Thyroid gland (tissue), 4 donors: Measurements from ENCODE around the gene UBE2Q2. TPM values are rescaled to one million over a fixed set of nuclear protein-coding genes. Genes with fewer than 3 reads are reported as not detected.
"Not testable (repeated sequence)": the region's sequence is repeated elsewhere in the genome, so short reads cannot be mapped to it uniquely, and the experiment has no call there.

ENCODE experiments used
- DNase-seq, 2 donors: peaks; one replicate each; pipeline ENCODE4 v3.0.0-alpha.2; 2019
- H3K27ac ChIP-seq, 3 donors: fragments of 200-600 bp; sonication (generic); 1 replicate in 2 of 3; 2 replicates in 1 of 3; pipeline ENCODE4 v1.5.1; 2016 to 2019; ENCODE audit warnings: mild to moderate bottlenecking in 1 of 3, moderate library complexity in 1 of 3
- H3K27me3 ChIP-seq: fragments of 200-600 bp; sonication (generic); one replicate; pipeline ENCODE4 v1.5.1; 2019
- H3K36me3 ChIP-seq, 2 donors: fragments of 200-600 bp; sonication (generic); one replicate each; pipeline ENCODE4 v1.5.1; 2016 to 2019
- H3K4me1 ChIP-seq, 2 donors: fragments of 200-600 bp; sonication (generic); one replicate each; pipeline ENCODE4 v1.5.1; 2017 to 2019
- H3K4me3 ChIP-seq, 3 donors: fragments of 200-600 bp; sonication (generic); replicated peaks in 1 of 3; 1 replicate in 2 of 3; 2 replicates in 1 of 3; pipeline ENCODE4 v1.5.1; 2016; ENCODE audit warnings: mild to moderate bottlenecking in 1 of 3
- H3K9me3 ChIP-seq: fragments of 200-600 bp; sonication (generic); one replicate; pipeline ENCODE4 v1.5.1; 2017
- CTCF ChIP-seq, 6 experiments: fragments of 200-600 bp in 3 of 6; fragments of 450-650 bp in 3 of 6; sonication (generic) in 3 of 6; IDR thresholded peaks; one replicate each; pipeline ENCODE4 v1.5.1; 2016 to 2019; ENCODE audit warnings: antibody characterized with exemption in 6 of 6, mild to moderate bottlenecking in 2 of 6, inconsistent platforms in 1 of 6, moderate library complexity in 1 of 6
- POLR2A ChIP-seq, 2 donors: fragments of 450-650 bp; IDR thresholded peaks; one replicate each; pipeline ENCODE4 v1.6.1; 2017; ENCODE audit warnings: antibody characterized with exemption in 2 of 2, mild to moderate bottlenecking in 2 of 2, moderate library complexity in 1 of 2
- WGBS, 2 donors: methylation state at CpG; one replicate each; pipeline ENCODE4 v1.1.5; 2017; 5-methylcytosine and 5-hydroxymethylcytosine counted together
- intact Hi-C: fragments of 100-400 bp; cut with DNase I; formaldehyde crosslinking; loops from one replicate; pipeline ENCODE4 v1.15.1; 2023
- total RNA-seq, 4 donors: library from RNA; depleted of rRNA; stranded (reverse); fragments of >200 nt; gene quantifications; one replicate each; pipeline ENCODE4 v1.2.3, GENCODE V29; 2016

The UBE2Q2 gene
- total RNA-seq, 4 donors from 2014 or later, result 35.8 to 52.3 (median 44.9) TPM

GRCh38 chr15:75864213-75865059, 21.2 kb downstream of the UBE2Q2 start:
- no peak for DNase-seq
- WGBS, 2 donors, result 78 to 92% methylated on average over 5 of the region's 5 CpGs

GRCh38 chr15:75866045-75866444, 22.8 kb downstream of the UBE2Q2 start:
- H3K9me3 ChIP-seq, H3K4me1 ChIP-seq, H3K4me3 ChIP-seq, H3K27me3 ChIP-seq, H3K27ac ChIP-seq, intact Hi-C loops, H3K36me3 ChIP-seq, DNase-seq: not testable (repeated sequence)
- 93 to 95% methylated on average over 1 of the region's 1 CpG for WGBS, 2 donors

More at GRCh38 chr15:75864213-75865059, 21.2 kb downstream of the UBE2Q2 start:
- TF ChIP-seq CTCF (IDR thresholded peaks at IDR 0.05) (no peak), POLR2A (IDR thresholded peaks at IDR 0.05) (no peak)
- Histone ChIP-seq H3K4me1 (peaks cover 3 to 13% of the 10 kb centered on the region in 2 donors), H3K27ac (no peak overlapping the region), H3K36me3 (no peaks in the 10 kb centered on the region), H3K4me3 (no peak overlapping the region), H3K27me3 (no peaks in the 10 kb centered on the region), H3K9me3 (no peaks in the 10 kb centered on the region)
- intact Hi-C loops, result no loop called here

- no peak for DNase-seq
- Histone ChIP-seq H3K27ac (no peak overlapping the region), H3K4me3 (no peak overlapping the region), H3K4me1 (peaks cover 0 to 6% of the 10 kb centered on the region in 2 donors), H3K36me3 (no peaks in the 10 kb centered on the region), H3K27me3 (no peaks in the 10 kb centered on the region), H3K9me3 (no peaks in the 10 kb centered on the region)
- TF ChIP-seq POLR2A (IDR thresholded peaks at IDR 0.05) (no peak), CTCF (IDR thresholded peaks at IDR 0.05) (no peak)
- intact Hi-C loops, result no loop called here
These were observed 23.7 kb downstream of the UBE2Q2 start for GRCh38 chr15:75866916-75867315.

- TF ChIP-seq POLR2A (IDR thresholded peaks at IDR 0.05), result no peak
- TF ChIP-seq CTCF (IDR thresholded peaks at IDR 0.05), result no peak
- intact Hi-C loops, result no loop called here
- peaks cover 0 to 6% of the 10 kb centered on the region in 2 donors for H3K4me1 ChIP-seq
- no peak overlapping the region for H3K4me3 ChIP-seq
- H3K27ac ChIP-seq, result no peak overlapping the region
- H3K36me3 ChIP-seq, result no peaks in the 10 kb centered on the region
- no peak for DNase-seq
- H3K9me3 ChIP-seq, result no peaks in the 10 kb centered on the region
- H3K27me3 ChIP-seq, result no peaks in the 10 kb centered on the region
- WGBS, 2 donors, result 80 to 81% methylated on average over 4 of the region's 4 CpGs
These were observed 24.2 kb downstream of the UBE2Q2 start for GRCh38 chr15:75867449-75867848.

- 86 to 90% methylated on average over 3 of the region's 3 CpGs for WGBS, 2 donors
- no peak for DNase-seq
- intact Hi-C loops, result no loop called here
These were observed 24.8 kb downstream of the UBE2Q2 start for GRCh38 chr15:75868019-75868418.

More at GRCh38 chr15:75868019-75868418, 24.8 kb downstream of the UBE2Q2 start:
- no peak for TF ChIP-seq CTCF (IDR thresholded peaks at IDR 0.05)
- TF ChIP-seq POLR2A (IDR thresholded peaks at IDR 0.05), result no peak
- Histone ChIP-seq H3K4me3 (no peak overlapping the region), H3K36me3 (no peaks in the 10 kb centered on the region), H3K4me1 (peaks cover 0 to 6% of the 10 kb centered on the region in 2 donors), H3K9me3 (no peaks in the 10 kb centered on the region), H3K27me3 (no peaks in the 10 kb centered on the region), H3K27ac (no peak overlapping the region)
